K562 (cell line): ENCODE measurements around the gene DAPK3. TPM values are rescaled to one million over a fixed set of nuclear protein-coding genes. Genes with fewer than 3 reads are reported as not detected.

ENCODE experiments used
- CHD1 ChIP-seq: fragments of 200-600 bp; sonication (generic); IDR thresholded peaks from one replicate; pipeline ENCODE4 v1.6.1; 2012; ENCODE audit warnings: mild to moderate bottlenecking, moderate library complexity, low read length, inconsistent platforms
- KLF13 ChIP-seq: fragments of 450-650 bp; IDR thresholded peaks from 2 replicates; pipeline ENCODE4 v1.6.1; 2016; ENCODE audit warnings: missing genetic modification characterization, low read depth, mild to moderate bottlenecking, missing compliant biosample characterization, moderate library complexity, borderline replicate concordance
- POLR2G ChIP-seq: fragments of 200-400 bp; formaldehyde crosslinking; IDR thresholded peaks from 2 replicates; pipeline ENCODE4 v1.6.1; 2017; ENCODE audit warnings: low read depth, mild to moderate bottlenecking, antibody characterized with exemption, low read length, moderate library complexity
- ZNF217 ChIP-seq: sonication (generic); formaldehyde crosslinking; IDR thresholded peaks from 2 replicates; pipeline ENCODE4 v1.8.0; 2022; ENCODE audit warnings: mild to moderate bottlenecking, missing genetic modification reagents
- ZNF253 ChIP-seq: fragments of 250-450 bp; sonication (Bioruptor Pico); conservative IDR thresholded peaks from 2 replicates; pipeline ENCODE4 v1.6.1; 2021; ENCODE audit warnings: mild to moderate bottlenecking
- ZNF695 ChIP-seq: fragments of 450-650 bp; formaldehyde crosslinking; IDR thresholded peaks from 2 replicates; pipeline ENCODE4 v1.4.0; 2020; ENCODE audit warnings: mild to moderate bottlenecking, moderate library complexity
- ZNF76 ChIP-seq: fragments of 250-450 bp; sonication (Bioruptor Pico); IDR thresholded peaks from 2 replicates; pipeline ENCODE4 v1.4.0; 2020; ENCODE audit warnings: mild to moderate bottlenecking, moderate library complexity, borderline replicate concordance
- polyA plus RNA-seq, 8 experiments: library from polyadenylated mRNA; depleted of rRNA in 4 of 8; stranded (reverse) in 5 of 8; unstranded in 3 of 8; fragments of >200 nt; fragmentation: Nextera tagmentation in 2 of 8; fragmentation: Illumina TruSeq in 1 of 8; extraction: Ambion mirVana in 2 of 8; extraction: Trizol in 1 of 8; gene quantifications; 2 replicates each; pipeline versions ENCODE4 v1.2.1 to v1.2.3, GENCODE V29; 2011 to 2014; ENCODE audit warnings: inconsistent platforms in 1 of 8, missing spikeins in 1 of 8
- total RNA-seq, 7 experiments: library from RNA; depleted of rRNA in 6 of 7; stranded (reverse); fragments of >200 nt in 6 of 7; fragmentation: Illumina TruSeq in 2 of 7; extraction: Trizol in 2 of 7; gene quantifications; 2 replicates each; pipeline versions ENCODE4 v1.2.1 to v1.2.3, GENCODE V29; 2011 to 2021; ENCODE audit warnings: low replicate concordance in 1 of 7
- TF ChIP-seq, protein P1 (sequence below): fragments of 250-450 bp; sonication (Bioruptor Pico); IDR thresholded peaks from 2 replicates; pipeline ENCODE4 v1.8.0; 2021; ENCODE audit warnings: moderate library complexity, mild to moderate bottlenecking, inconsistent platforms
- TF ChIP-seq, protein P2 (sequence below): IDR thresholded peaks from 2 replicates; pipeline ENCODE4 v1.6.1; 2014; ENCODE audit warnings: antibody characterized with exemption

DAPK3 gene
- total and polyA plus RNA-seq, 9 of the 15 experiments (the other 6 are each of a cell fraction or from before 2014, with no cell fraction given) = 0.14 to 63.4 (median 25.0) TPM

DNA sequence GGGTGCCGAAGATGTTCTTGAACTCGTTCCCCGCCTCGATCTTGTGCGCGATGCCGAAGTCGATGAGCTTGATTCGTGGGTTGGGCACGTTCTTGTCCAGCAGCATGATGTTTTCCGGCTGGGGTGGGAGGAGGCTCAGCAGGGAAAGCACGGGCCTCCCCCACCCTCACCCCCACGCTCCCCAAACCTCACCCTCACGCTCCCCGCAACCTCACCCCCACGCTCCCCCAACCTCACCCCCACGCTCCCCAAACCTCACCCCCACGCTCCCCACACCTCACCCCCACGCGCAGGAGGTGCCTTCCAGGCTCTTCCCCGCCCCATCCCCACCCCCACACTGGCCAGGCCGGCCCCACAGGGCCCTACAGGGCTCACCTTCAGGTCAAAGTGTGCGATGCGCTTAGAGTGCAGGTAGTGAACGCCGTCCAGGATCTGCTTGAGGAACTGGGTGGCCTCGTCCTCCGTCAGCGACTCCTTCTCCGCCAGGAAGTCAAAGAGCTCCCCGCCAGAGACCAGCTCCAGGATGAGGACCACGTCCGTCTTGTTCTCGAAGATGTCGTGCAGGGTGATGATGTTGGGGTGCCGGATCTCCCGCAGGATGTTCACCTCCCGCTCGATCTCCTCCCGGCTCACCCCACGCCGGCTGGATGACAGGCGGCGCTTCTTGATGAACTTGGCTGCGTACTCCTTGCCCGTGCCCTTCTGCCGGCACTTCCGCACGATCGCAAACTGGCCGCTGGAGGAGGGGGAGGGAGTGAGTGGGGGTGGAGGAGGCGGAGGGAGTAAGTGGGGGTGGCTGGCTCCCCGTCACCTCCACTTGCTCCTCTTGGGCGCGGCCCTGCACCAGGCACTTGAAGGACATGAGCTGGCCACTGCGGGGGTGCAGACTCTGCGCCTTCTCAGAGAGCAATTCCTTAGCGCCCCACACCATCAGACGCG lies 6.4 kb downstream of the DAPK3 start (continued):
- TF ChIP-seq KLF13 (tag) = no peak
- no peak for TF ChIP-seq ZNF76 (CRISPR knock-in tag)
- 0 out of 2 replicates have a peak, but pooled peaks have one; percentile 18 for TF ChIP-seq POLR2G
- no peak for TF ChIP-seq ZNF217
- no peak for TF ChIP-seq CHD1
- TF ChIP-seq, protein P1, sequence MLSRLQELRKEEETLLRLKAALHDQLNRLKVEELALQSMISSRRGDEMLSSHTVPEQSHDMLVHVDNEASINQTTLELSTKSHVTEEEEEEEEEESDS (CRISPR knock-in tag) = no peak
- TF ChIP-seq ZNF253 (CRISPR knock-in tag) = no peak
- TF ChIP-seq ZNF695 (CRISPR knock-in tag) = no peak
- TF ChIP-seq, protein P2, sequence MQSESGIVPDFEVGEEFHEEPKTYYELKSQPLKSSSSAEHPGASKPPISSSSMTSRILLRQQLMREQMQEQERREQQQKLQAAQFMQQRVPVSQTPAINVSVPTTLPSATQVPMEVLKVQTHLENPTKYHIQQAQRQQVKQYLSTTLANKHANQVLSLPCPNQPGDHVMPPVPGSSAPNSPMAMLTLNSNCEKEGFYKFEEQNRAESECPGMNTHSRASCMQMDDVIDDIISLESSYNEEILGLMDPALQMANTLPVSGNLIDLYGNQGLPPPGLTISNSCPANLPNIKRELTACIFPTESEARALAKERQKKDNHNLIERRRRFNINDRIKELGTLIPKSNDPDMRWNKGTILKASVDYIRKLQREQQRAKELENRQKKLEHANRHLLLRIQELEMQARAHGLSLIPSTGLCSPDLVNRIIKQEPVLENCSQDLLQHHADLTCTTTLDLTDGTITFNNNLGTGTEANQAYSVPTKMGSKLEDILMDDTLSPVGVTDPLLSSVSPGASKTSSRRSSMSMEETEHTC = no peak
- TF ChIP-seq, all 486 proteins: peak for 3
